GM19351 (cell line): ENCODE measurements around the gene DYNLT5.
"Not testable (repeated sequence)": the region's sequence is repeated elsewhere in the genome, so short reads cannot be mapped to it uniquely, and the experiment has no call there.

Experiments used
- ATAC-seq: cut with Tn5 transposase; IDR thresholded peaks from one replicate; pipeline ENCODE4 v1.9.1; 2021; ENCODE audit warnings: mild to moderate bottlenecking, moderate library complexity; ENCODE audit not compliant: unreplicated experiment

The DYNLT5 gene

DNA sequence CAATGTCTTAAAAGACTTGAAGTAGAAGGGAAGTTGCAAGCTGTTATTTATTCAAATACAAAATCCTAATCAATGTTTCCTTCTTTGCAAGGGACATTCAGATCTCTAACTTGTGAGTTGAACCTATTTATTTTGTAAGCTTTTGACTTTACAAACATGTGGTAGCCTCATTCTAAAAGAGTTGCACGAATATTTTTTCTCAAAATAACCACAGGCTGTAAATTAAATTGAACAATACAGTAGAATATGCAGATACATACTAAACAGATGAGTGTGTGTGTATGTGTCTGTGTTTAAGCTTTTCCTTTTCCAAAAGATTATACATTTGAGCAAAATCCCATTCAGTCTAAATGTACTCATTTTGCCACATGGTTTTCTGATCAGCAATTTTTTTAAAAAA is 4.8 kb upstream of the DYNLT5 start:
- ATAC-seq, result no peak

DNA sequence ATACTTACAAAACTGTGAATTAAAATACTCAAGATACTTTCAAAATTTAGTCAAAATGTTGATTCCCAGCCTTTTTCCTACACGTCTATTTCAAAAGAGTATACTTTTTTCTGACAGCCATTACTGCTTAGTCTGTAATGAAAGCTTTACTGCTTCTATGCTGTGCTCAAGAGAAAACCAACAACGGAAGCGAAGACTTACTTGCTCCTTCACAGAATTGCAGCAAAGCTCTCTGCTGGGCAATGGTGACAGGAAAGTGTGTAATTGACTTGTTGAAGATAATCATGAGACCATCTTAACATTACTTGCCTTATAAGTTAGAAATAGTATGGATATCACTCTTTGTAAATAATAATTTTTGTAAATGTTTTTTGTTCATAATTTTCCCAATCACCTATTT is 1.7 kb upstream of the DYNLT5 start:
- ATAC-seq, result no peak

DNA sequence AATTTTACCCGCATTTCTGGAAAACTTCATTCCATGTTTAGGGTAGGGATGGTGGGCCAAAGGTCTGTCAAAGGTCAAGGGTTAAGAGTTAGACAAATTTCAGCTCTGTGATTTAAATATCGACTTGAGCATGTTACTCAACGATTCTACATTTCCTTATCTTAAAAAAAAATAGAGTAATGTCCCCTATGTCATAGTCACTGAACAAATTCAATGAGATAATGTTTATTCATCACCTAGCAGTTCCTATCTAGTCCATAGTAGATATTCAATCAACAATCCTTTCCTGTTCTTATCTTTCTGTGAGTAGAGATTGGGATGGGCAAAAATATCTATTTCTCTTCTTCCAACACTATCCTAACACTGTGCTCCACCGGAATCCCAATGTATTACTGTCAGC is 1.1 kb upstream of the DYNLT5 start:
- ATAC-seq, result no peak

DNA sequence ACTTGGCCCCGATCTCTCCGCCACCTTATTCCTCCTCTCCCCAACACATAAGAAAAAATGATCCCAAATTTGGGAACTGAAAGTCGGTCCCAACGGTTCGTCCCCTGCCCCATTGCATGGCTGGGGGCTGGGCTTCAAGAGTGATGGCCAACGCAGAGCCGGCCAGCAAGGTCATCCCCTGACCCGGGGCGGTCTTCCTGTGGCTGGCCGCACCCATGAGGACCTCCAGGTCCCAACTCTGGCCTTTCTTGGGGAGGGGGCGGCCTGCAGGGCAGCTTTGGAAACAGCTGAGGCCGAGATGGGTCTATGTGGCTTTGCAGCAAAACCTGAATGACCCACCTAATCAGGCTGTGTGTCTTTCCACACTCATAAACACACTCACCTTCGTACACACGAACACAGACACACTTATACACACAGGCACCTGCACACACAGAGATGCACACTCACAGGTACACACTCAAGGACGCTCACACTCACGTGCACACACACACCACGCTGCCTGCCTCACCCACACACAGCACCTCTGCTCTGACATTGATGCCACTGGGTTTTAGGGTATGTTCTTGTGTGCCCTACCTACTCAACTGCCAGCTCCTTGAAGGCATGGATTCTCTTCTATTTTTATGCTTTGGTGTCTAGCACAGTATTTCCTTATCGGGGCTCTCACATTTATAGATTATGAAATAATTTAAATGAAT is 562 bp downstream of the DYNLT5 start:
- ATAC-seq, result peak; percentile 14

DNA sequence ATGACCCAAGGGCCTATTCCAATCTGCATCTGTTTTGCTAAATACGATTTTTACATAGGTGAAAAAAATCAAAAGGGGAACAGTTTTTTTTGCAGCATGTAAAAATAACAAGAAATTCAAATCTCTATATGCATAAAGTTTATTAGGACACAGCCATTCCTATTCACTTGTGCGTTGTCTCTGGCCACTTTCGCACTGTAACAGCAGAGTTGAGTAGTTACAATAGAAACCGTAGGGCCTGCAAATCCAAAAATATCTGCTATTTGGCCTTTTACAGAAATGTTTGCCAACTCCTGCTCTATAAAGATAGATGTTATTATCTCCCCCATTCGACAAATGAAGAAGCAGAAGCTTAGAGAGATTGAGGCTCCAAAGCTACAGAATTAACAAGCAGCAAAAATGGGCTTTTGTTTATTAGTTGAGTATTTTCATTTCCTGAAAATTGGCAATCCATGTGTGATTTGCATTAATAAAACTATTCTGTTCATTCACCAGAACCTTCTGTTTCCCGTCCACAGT is 5.5 kb downstream of the DYNLT5 start:
- ATAC-seq, result no peak

DNA sequence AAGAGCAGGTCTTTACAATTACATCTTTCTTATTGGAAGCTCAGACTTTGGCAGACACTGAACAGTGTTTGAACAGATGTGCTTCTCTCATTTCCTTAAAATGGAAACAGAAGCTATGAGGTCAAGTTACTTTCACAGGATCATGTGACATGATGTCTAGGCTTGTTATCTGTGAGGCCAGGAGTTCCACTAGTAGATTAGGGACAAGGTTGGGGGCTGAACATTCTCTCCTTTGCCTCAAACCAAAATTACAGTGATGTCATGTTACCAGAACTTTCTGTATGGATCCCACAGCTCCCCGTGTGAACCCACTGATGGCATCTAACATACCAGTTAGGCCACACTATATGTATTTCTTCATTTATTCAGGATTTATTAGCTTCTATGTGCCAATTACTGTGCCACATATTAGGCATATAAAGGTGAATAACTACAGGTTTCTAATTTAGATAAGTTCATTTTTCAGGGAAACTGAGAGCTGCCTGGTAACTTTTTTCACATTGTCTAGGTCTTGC is 6.0 kb downstream of the DYNLT5 start:
- peak; percentile 100 for ATAC-seq

DNA sequence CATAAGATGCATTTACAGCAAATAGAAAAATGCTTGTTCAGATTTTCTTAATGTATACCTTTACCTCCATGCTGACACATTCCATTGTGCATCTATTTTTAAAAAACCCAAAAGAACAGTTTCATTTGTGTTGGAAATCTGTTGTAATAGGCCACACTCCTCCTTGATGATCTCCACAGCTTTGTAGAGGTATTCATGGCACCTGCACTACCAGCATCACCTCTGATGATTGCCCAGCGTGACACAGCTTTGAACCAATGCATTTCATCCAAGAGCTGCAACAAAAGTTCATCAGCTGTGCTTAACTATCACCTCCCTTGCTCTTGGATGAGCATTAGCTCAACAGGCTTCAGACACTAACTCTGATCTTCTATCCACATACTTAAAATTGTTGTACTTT is 8.2 kb downstream of the DYNLT5 start:
- ATAC-seq, result no peak

DNA sequence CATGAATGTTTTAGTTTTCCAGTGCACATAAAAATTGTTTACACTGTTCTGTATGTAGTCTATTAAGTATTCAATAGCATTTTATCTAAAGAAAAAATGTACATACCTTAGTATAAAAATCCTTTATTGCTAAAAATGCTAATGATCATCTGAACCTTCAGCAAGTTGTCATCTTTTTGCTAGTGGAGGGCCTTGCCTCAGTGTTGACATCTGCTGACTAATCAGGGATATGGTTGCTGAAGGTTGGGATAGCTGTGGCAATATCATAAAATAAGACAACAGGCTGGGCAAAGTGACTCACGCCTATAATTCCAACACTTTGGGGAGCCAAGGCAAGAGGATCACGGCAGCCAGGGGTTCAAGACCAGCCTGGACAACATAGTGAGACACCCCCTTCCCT is 9.0 kb downstream of the DYNLT5 start:
- no peak for ATAC-seq

DNA sequence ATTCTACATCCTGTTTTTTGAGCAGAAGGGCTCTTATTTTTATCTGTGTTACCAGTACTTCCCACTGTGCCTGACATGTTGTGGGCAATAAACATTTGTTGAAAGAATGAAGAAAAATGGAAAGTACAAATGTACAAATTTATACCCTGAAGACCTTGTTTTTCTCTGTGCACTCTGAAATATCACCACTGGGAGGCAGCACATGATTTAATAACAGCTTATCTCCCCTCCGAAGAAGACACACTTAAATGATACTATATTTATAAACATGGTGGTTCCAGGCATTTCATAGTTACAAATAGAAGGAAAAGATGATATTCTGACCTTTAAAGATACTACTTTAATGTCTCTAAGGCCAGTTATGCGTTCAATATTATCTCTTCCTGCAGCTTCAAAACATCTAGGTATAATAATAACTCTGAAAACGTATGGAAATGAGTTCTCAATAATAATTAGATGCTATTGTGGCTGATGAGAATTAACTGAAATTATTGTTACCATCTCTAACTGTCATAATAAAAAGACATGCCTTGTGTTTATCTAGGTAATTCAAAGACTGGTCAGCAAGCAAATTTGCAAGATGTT is 12.8 kb downstream of the DYNLT5 start:
- peak; percentile 84 for ATAC-seq

DNA sequence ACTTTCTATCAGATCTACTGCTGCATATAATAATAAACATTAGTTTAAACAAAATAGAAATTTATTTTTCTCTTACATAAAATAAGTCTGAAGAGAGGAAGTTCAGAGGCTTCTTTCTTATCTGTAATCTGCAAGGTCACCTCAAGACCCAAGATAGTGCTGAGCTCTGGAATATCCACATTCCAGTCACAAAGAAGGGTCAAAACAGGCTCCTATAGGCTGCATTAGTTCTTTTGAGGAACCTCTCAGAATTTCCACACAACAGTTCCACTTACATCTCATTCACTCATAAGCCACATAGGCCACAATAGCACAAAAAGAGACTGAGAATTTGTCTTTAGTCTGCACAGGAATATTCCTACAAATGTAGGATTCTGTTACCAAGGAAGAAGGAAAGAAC is 15.4 kb downstream of the DYNLT5 start:
- no peak for ATAC-seq

DNA sequence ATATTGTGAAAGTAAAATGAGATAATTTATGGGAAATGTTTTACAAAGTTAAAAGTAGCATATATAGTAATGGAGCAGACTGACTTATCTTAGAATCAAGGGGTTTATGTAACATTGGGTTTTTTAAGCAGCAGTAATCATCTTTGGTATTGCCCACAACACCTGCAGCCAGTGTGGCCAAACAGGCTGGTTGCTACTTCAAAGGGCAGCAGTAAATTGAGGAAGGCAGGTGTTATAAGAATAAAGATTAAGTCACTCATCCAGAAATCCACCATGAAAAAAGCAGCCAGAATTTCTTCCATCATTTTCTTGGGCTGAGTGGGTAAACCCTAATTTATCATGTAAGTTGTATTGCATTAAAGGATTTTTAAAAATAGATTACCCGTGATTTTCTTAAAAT is 16.7 kb downstream of the DYNLT5 start:
- ATAC-seq, result no peak

DNA sequence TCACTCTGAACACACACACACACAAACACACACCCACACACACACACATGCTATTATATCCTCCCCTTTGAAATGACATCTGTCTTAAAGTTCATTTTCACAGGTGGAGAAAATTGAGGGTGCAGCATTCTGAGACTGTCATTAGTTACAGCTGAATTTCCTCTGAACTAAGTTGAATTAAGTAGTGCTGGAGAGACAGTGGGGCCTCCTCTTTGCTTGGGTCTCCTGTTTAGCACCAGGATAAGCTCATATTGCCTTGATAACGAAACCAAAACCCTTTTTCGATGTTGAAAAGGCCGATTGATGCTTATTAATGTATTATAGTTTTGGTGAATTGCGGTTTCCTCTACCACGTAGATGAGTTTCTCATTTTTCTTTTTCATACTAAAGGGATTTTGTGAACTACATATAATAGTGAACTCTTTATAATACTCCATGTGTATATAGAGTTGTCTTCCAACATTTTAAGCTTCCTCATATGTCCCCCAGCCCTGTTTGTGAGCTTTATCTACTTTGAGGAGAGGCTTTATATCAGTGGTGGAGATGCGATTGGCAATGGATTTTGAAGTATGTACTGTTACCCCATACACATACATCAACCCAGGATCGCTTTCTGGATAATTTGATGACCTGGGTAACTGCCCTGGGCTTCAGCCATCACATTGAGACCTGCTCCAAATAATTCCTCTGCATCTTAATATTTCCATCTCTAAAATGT is 17.4 kb downstream of the DYNLT5 start:
- no peak for ATAC-seq

DNA sequence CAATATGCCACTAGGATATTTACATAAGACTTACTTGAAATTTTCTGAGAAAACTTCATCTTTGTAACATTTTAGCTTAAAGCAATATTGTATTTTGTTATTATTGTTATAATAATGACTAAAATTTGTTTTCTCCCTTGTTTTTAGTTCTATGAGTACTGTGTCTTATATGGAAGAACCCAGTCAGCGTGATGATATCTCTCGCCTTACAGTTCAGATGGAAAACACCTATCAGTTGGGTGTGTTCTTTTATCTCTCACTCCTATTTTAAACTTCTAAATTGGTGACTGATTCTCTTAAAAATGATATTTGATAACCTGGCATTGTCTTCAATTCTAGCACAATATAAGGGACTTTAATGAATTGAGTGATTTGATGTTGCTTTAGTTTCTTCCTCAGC is 18.0 kb downstream of the DYNLT5 start:
- no peak for ATAC-seq

DNA sequence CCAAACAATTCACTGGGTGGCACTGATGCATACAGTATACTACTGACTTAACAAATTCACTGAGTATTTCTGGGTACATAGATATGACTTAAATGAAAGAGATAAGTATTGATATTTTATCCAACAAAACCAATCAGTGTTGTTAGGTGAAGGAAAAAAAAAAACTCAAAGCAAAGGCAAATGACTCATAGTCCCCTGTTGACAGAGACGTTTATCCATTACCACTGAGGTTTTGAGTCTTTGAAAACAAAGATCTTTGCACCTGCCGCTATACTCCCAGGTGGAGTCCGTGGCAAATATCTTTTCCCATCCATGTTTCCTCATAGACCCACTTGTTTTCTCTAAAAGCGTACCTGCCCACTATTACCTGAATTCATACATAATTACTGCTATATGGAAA is 18.4 kb downstream of the DYNLT5 start:
- no peak for ATAC-seq

DNA sequence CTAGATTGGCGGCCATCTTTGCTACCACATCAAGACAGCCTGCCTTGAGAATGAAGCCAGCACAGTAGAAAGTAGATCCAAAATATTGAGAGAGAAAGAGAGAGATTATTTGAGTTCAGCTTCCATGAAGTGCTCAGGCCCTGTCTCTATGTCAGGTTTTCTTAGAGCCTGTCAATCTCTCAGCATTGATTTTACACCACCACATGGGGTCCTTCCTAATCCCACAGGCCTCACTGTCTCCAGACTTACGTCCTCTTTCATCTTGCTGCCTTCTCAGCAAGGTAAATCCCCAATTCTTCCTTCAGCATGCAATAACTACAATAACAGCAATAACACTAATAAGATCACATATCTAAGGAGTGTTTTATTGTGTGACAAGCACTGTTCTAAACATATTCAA is 21.0 kb downstream of the DYNLT5 start:
- no peak for ATAC-seq

DNA sequence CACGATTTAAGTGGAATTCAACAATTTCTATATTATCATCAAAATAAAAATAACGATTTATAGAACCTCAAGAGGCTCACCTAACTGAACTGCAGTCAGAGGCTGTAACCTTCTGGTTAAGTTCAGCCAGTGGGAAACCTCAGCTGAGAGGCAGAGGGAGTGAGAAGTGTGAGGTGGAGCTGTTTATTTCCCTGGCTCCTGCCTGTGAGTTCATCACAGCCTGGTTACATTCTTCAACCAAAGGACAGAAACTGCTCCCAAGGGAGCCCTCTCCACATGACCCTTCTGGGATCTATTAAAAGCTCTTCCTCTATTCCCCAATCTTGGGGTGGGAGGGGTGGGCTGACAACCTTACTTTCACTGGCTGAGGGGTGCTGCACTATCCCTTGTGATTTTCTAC is 22.2 kb downstream of the DYNLT5 start:
- no peak for ATAC-seq

DNA sequence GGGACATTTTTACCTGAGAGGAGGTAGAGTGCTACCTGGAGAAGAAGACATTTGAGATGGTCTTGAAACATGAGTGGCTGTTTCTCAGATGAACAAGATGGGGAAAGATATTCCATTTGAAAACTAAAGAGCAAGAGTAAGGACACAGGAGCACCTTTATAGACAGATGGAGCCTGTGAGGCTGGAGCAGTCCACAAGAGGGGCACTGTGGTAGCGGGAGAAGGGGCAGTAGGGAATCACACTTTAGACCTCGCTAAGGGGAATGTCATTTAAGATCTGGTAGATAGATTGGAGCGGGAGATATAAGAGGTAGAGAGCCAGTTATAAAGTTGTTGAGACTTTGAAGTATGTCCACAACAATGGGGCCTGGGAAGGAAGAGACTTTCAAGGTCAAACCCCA is 23.4 kb downstream of the DYNLT5 start:
- no peak for ATAC-seq

DNA sequence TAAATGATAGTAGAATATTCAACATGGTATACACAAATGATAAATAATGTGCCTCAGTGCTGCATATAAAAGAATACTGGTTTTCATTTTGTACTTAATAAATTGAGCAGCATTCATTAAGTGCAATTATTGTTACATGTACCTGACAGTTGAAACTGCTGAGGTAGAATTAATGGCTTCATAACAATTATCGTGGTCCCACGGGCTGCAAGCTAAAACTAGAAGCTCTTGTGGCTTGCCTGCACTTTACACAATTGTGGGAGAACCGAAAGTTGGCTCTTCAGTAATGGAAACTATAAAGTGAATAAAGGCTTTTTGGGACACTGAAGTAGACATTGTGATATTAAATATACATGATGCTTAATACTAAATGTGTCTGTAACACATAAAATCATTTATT is 25.6 kb downstream of the DYNLT5 start:
- no peak for ATAC-seq

DNA sequence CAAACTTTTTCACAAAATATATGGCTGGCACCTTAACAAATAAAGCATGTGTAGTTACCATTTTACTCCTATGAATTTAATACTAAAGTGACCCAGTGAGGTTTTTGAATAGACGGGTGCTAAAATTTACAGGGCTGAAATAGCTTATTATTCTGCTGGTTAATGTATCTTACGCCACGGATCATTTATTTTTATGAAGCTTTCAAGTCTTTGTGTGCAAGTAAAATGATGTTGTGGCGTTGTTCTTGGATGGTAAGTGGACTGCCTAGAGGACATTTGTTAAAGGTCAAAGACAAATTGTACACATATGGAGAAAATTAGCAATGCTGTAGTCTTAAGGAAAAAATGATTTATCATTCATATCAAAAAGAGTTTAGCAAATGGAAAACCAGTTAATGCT is 26.0 kb downstream of the DYNLT5 start:
- no peak for ATAC-seq

DNA sequence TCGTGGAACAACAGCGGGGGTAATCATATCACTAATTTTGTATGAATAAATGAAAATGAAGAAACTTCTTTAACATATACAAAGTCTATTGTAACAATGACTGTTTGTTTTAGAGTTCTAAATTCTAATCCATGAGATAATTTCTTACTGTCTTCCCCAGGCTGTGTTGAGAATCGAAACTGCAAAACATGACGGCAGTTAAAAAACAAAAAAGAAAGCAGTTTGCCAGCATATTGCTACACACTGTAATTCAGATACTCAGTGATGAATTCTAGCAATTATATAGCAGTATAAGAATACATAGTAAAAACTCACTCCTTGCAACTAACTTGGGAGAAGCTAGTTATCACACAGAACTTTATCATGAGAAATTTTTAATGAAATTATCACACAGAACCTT is 26.7 kb downstream of the DYNLT5 start:
- no peak for ATAC-seq

DNA sequence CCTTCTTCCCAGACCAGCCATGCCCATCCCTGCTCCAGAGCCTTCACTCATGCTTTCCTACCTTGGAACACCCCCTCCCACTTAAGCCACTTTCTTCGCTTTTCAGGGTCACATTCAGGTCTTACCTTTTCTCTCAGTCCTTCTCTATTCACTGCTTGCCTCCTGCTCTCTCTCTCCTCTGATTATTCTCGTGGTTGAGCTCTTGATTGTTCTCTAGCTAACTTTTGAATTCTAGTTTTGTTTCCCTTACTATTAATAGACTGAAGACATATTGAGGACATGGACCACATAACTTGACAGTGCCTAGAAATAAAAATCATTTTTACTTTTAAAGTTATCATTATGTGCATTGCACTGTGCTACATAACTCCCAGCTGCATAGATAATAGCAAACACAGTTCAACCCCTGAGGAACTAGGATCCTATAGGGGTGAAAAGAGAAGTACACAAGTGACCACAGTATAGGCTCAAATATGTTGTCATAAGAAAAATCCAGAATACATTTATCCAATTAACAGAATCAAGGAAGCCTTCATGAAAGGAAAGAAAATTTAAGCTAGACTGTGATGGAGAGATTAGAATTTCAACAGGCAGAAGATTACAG is 27.3 kb downstream of the DYNLT5 start:
- ATAC-seq, result no peak

DNA sequence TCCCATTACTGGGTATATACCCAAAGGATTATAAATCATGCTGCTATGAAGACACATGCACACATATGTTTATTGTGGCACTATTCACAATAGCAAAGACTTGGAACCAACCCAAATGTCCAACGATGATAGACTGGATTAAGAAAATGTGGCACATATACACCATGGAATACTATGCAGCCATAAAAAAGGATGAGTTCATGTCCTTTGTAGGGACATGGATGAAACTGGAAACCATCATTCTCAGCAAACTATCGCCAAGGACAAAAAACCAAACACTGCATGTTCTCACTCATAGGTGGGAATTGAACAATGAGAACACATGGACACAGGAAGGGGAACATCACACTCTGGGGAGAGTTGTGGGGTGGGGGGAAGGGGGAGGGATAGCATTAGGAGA is 33.5 kb downstream of the DYNLT5 start:
- not testable (repeated sequence) for ATAC-seq
